ENCODE measurements around the gene JMJD6. TPM values are rescaled to one million over a fixed set of nuclear protein-coding genes. Genes with fewer than 3 reads are reported as not detected.

The JMJD6 gene
- total RNA-seq, 1 experiment from 2014 or later: 47.6 TPM

DNA sequence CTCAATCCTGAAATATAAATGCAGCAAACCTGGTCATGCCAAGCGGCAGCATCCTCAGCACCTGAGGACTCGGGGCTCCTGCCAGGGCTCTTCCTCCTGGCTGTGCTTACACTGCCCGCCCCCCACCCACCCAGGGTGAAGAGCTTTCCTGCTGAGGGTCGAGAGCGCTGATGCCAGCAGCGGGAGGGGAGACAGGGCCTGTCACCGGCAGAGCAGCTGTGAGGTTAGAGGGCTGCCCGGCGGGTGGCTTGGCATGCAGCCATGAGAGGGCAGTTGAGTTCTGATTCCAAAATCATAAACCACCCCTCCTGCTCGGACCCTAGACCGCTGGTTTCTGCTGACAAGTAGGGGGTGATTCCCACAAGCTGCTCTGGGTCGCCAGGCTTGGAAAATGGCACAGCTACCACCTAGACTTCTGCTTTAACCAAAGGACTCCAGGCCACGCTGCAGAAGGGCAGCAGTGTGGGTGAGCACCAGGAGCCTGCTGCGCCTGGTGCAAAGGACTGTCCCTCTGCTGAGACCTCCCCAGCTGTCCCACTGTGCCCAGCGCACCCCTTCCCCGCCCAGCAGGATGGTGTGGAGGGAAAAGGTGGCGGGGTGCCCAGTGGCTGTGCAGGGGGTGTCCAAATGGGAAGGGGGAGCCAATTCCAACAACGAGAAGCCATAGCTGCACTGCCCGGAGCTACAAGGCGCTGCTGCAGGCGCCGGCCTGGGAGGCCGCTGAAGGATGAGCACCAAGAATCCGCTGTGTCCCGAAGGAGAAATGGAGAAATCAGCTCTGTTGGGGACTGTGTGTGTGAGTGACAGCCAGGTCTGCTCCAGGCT is 42.3 kb downstream of the JMJD6 start:
- ATAC-seq: no peak
- no peak overlapping the region for H3K27ac ChIP-seq (ENCODE audit: low read depth, low read length)
- ChIA-PET CTCF (interaction anchor here (1.8 kb wide), 1 partner anchor 12 kb away, joined by 5 read pairs; no protein-coding TSS in a partner anchor), POLR2A (interaction anchor here (1.9 to 3.5 kb wide), 2 partner anchors 13 to 127 kb away, joined by 4 to 17 read pairs; no protein-coding TSS in a partner anchor), RAD21 (ENCODE audit: low non-redundant PET in 1 of 2, low total read pairs in 2 of 2, uncharacterized antibody in 2 of 2, unreplicated experiment in 2 of 2) (no interaction called here)
- TF ChIP-seq ATF3 (IDR thresholded peaks at IDR 0.05): no peak
- TF ChIP-seq REST (IDR thresholded peaks at IDR 0.05; ENCODE audit: low read depth): no peak
- TF ChIP-seq TCF7L2 (IDR thresholded peaks at IDR 0.05; ENCODE audit: borderline replicate concordance, extremely low read depth, insufficient read depth, insufficient read length): no peak
- no peak for TF ChIP-seq ZFX (IDR thresholded peaks at IDR 0.05)
- no peak for TF ChIP-seq EZH2 (IDR thresholded peaks at IDR 0.05)
- no peak for TF ChIP-seq CEBPB (IDR thresholded peaks at IDR 0.05; ENCODE audit: low read depth)
- TF ChIP-seq SP1 (IDR thresholded peaks at IDR 0.05; ENCODE audit: low read depth): no peak
- no peak for TF ChIP-seq MAX (IDR thresholded peaks at IDR 0.05)
- no peak for TF ChIP-seq SIN3A (IDR thresholded peaks at IDR 0.05; ENCODE audit: low read depth)
- no peak for TF ChIP-seq EZH2phosphoT487 (IDR thresholded peaks at IDR 0.05; ENCODE audit: borderline replicate concordance)
- TF ChIP-seq ZNF274 (IDR thresholded peaks at IDR 0.05; ENCODE audit: low read depth, low read length): no peak
- no peak for TF ChIP-seq YY1 (IDR thresholded peaks at IDR 0.05; ENCODE audit: extremely low read depth, insufficient replicate concordance, low read depth, low read length)
- no peaks in the 10 kb centered on the region for H3K27me3 ChIP-seq (ENCODE audit: insufficient read depth, low read length)
- intact Hi-C loops (cut with micrococcal nuclease): no loop called here
- no peaks in the 10 kb centered on the region for H3K9me2 ChIP-seq (ENCODE audit: insufficient read depth)
- no peak overlapping the region for H2AFZ ChIP-seq (ENCODE audit: low read depth, low read length, poor library complexity, severe bottlenecking)
- no peak overlapping the region for H3K4me2 ChIP-seq (ENCODE audit: low read length)
- H3K79me2 ChIP-seq (ENCODE audit: insufficient read depth, low read length): no peaks in the 10 kb centered on the region
- no peaks in the 10 kb centered on the region for H3K9me3 ChIP-seq (ENCODE audit: control insufficient read depth in 1 of 2, insufficient read depth in 1 of 2, low read depth in 1 of 2, low read length in 2 of 2)
- BruUV-seq (replicated peaks): no TSS peak
- peaks cover 0 to 2% of the 10 kb centered on the region in 2 experiments; a peak in 1 of 4 replicates for H3K36me3 ChIP-seq (ENCODE audit: control insufficient read depth in 1 of 2, insufficient read depth in 2 of 2, low read length in 2 of 2)
- H3K4me3 ChIP-seq (replicated peaks in 1 of 2; ENCODE audit: low read depth in 1 of 2, low read length in 2 of 2): no peak overlapping the region
- DNase-seq (ENCODE audit: low read depth, low spot score): no peak
- H3K4me1 ChIP-seq (ENCODE audit: control insufficient read depth in 1 of 2, insufficient read depth in 2 of 2, low read length in 2 of 2): peaks cover 17 to 20% of the 10 kb centered on the region in 2 experiments
- H4K20me1 ChIP-seq (ENCODE audit: insufficient read depth): no peaks in the 10 kb centered on the region
- no peak overlapping the region for H3K9ac ChIP-seq (ENCODE audit: low read length)
